ENCODE data around the gene COL4A1.
A peak's percentile ranks its signal among the peaks of the same experiment; 100 is the strongest.

The COL4A1 gene

GRCh38 chr13:110138010-110138699 is 168.8 kb downstream of the COL4A1 start:
- peak overlapping the region; percentile 65 for H3K4me3 ChIP-seq (ENCODE audit: low read depth, low read length)
- no peak for DNase-seq (ENCODE audit: low read depth)
- TF ChIP-seq, protein P1, sequence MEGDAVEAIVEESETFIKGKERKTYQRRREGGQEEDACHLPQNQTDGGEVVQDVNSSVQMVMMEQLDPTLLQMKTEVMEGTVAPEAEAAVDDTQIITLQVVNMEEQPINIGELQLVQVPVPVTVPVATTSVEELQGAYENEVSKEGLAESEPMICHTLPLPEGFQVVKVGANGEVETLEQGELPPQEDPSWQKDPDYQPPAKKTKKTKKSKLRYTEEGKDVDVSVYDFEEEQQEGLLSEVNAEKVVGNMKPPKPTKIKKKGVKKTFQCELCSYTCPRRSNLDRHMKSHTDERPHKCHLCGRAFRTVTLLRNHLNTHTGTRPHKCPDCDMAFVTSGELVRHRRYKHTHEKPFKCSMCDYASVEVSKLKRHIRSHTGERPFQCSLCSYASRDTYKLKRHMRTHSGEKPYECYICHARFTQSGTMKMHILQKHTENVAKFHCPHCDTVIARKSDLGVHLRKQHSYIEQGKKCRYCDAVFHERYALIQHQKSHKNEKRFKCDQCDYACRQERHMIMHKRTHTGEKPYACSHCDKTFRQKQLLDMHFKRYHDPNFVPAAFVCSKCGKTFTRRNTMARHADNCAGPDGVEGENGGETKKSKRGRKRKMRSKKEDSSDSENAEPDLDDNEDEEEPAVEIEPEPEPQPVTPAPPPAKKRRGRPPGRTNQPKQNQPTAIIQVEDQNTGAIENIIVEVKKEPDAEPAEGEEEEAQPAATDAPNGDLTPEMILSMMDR (IDR thresholded peaks at IDR 0.05; ENCODE audit: control insufficient read depth, extremely low read depth, insufficient read depth), result peak; percentile 39; the same call in 1 of the 2 replicates

- peak; percentile 31 for DNase-seq (ENCODE audit: low read depth)
- TF ChIP-seq, protein P1 (IDR thresholded peaks at IDR 0.05; ENCODE audit: control insufficient read depth, extremely low read depth, insufficient read depth), result peak; percentile 65
- H3K4me3 ChIP-seq (ENCODE audit: low read depth, low read length), result peak overlapping the region; percentile 65
Observed at GRCh38 chr13:110137680-110138009, 169.3 kb downstream of the COL4A1 start.

GRCh38 chr13:110136660-110137585 is 170.0 kb downstream of the COL4A1 start:
- no peak for DNase-seq (ENCODE audit: low read depth)
- TF ChIP-seq, protein P1 (IDR thresholded peaks at IDR 0.05; ENCODE audit: control insufficient read depth, extremely low read depth, insufficient read depth), result no peak
- H3K4me3 ChIP-seq (ENCODE audit: low read depth, low read length), result peak overlapping the region; percentile 65; the same call in 1 of the 2 replicates

- TF ChIP-seq, protein P1 (IDR thresholded peaks at IDR 0.05; ENCODE audit: control insufficient read depth, extremely low read depth, insufficient read depth), result no peak
- DNase-seq (ENCODE audit: low read depth), result no peak
- H3K4me3 ChIP-seq (ENCODE audit: low read depth, low read length), result no peak overlapping the region
Observed at GRCh38 chr13:110135977-110136597, 170.9 kb downstream of the COL4A1 start.

- no peak for DNase-seq (ENCODE audit: low read depth)
- H3K4me3 ChIP-seq (ENCODE audit: low read depth, low read length), result no peak overlapping the region
- TF ChIP-seq, protein P1 (IDR thresholded peaks at IDR 0.05; ENCODE audit: control insufficient read depth, extremely low read depth, insufficient read depth), result no peak
Observed at GRCh38 chr13:110134801-110135200, 172.2 kb downstream of the COL4A1 start.

DNA sequence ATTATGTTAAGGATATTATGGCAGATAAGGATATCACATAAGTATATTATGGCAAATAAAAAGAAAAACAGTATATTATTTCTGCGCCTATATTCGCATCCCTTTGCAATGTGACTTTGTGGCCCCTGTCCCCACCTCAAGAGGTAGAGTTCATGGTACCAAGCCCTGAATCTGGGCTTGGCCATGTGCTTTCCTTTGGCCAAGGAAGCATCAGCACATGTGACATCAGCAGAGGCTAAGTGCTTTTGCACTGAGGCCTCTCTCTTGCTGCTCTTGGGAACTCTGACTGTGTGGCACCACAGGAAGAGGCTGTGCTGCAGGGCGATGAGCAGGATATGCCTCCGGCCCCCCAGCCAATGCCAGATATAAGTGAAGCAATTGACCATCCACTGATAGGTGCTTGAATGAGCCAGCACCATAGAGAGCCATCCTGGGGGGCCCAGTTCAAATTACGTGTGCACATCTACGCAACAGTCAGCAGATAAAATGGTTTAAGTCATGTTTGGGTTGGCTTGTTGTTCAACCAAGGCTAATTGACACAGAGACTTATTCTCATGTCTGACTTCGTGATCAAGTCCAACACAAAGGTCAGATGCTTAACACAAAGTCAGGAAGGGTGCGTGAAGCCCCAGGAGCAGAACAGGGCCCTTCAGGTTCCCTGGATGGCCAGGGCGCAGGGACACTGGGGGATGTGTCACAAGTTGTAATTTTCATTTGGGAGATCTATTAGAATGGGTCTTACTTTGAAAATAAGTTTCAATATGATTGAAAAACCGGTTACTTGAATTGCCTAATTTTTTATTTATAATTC is 173.3 kb downstream of the COL4A1 start:
- DNase-seq (ENCODE audit: low read depth), result no peak
- TF ChIP-seq, protein P1 (IDR thresholded peaks at IDR 0.05; ENCODE audit: control insufficient read depth, extremely low read depth, insufficient read depth), result no peak
- H3K4me3 ChIP-seq (ENCODE audit: low read depth, low read length), result no peak overlapping the region
